Cardiac fibroblast (primary cell): Measurements from ENCODE around the gene POMGNT2.

Source experiments
- DNase-seq, 2 donors: peaks; one replicate each; pipeline versions ENCODE4 v3.0.0 to v3.0.0-alpha.2; 2010; ENCODE audit warnings: low read depth in 2 of 2
- H3K4me3 ChIP-seq, 2 donors: replicated peaks in 1 of 2; 1 replicate in 1 of 2; 2 replicates in 1 of 2; pipeline ENCODE4 v1.5.1; 2011; ENCODE audit warnings: low read depth in 2 of 2, low read length in 2 of 2, mild to moderate bottlenecking in 2 of 2, moderate library complexity in 1 of 2
- TF ChIP-seq, protein P1 (sequence below): IDR thresholded peaks from one replicate; pipeline ENCODE4 v1.5.1; 2011; ENCODE audit warnings: low read depth, mild to moderate bottlenecking, low read length, inconsistent platforms

POMGNT2 gene

DNA sequence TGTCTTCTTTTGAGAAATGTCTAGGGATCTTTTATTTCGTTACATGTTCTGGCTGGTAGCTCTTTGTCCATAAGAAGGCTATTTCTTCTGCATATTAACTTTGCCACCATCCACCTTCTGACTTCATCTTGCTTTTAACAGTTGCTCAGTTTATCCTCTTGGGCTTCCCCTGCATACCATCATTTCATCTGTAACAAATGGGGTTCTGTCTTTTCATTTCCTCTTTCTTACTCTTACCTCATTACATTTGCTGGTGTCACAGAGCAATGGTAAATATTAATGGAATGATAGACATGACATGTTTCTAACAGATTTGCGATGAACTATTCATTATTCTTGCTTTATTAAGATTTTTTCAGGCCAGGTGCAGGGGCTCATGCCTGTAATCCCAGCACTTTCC lies 64.4 kb downstream of the POMGNT2 start:
- no peak overlapping the region for H3K4me3 ChIP-seq
- no peak for DNase-seq
- TF ChIP-seq, protein P1, sequence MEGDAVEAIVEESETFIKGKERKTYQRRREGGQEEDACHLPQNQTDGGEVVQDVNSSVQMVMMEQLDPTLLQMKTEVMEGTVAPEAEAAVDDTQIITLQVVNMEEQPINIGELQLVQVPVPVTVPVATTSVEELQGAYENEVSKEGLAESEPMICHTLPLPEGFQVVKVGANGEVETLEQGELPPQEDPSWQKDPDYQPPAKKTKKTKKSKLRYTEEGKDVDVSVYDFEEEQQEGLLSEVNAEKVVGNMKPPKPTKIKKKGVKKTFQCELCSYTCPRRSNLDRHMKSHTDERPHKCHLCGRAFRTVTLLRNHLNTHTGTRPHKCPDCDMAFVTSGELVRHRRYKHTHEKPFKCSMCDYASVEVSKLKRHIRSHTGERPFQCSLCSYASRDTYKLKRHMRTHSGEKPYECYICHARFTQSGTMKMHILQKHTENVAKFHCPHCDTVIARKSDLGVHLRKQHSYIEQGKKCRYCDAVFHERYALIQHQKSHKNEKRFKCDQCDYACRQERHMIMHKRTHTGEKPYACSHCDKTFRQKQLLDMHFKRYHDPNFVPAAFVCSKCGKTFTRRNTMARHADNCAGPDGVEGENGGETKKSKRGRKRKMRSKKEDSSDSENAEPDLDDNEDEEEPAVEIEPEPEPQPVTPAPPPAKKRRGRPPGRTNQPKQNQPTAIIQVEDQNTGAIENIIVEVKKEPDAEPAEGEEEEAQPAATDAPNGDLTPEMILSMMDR: no peak

GRCh38 chr3:43038010-43038409 lies 67.9 kb downstream of the POMGNT2 start:
- H3K4me3 ChIP-seq: no peak overlapping the region
- TF ChIP-seq, protein P1: no peak
- no peak for DNase-seq

DNA sequence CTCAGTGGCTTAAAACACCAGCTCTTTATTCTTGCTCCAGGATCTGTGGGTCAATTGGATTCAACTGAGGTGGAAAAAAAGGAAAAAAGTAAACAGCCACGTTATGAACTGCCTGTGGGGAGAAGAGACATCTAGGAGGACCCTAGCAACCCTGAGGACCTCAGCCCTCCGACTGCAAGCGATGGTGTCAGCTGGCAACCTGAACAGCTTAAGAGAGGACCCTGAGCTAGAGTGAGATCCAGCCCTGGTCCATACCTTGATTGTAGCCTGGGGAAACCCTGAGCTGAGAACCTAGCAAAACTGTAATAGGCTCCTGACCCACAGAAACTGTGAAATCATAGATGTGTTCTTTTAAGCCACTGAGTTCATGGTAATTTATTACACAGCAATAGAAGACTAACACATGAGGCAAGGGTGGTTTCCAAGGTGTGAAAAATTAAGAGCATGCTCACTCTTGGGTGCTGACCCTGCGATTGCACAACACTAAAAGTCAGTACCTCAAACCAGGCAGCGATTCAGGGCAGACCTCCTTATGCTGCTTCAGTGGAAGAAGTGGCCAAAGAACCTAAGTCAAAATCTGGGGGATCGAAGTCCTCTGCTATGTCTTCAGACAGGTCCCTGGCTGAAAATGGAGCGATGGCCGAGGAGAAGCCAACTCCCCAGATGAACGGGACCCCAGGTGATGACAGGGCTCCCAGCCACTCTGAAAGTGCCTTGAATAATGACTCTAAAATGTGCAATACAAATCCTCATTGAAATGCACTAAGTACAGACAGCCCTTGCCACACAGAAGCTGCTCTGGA lies 69.1 kb downstream of the POMGNT2 start:
- TF ChIP-seq, protein P1: no peak
- no peak for DNase-seq
- H3K4me3 ChIP-seq: no peak overlapping the region

- H3K4me3 ChIP-seq: no peak overlapping the region
- DNase-seq: no peak
- TF ChIP-seq, protein P1: no peak
These were observed 70.0 kb downstream of the POMGNT2 start for GRCh38 chr3:43035801-43036365.

DNA sequence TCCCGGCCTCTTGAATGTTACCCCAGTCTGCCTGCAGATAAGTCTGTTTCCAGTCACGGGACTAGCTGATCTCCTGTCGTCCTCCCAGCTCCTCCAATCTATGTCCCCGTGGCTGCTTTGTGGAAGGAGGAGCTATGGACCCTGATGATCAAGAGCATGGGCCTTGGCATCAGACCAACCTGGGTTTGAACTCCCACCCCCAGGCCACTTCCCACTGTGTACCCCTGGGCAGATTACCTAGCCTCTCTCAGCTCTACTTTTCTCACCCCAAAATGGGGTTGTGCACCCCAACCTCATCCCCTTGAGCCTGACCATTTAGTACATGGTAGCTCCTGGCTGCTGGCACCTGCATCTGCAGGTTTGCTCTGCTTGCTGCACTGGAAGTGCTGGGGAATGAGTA lies 71.0 kb downstream of the POMGNT2 start:
- DNase-seq: no peak
- TF ChIP-seq, protein P1: no peak
- H3K4me3 ChIP-seq: no peak overlapping the region

DNA sequence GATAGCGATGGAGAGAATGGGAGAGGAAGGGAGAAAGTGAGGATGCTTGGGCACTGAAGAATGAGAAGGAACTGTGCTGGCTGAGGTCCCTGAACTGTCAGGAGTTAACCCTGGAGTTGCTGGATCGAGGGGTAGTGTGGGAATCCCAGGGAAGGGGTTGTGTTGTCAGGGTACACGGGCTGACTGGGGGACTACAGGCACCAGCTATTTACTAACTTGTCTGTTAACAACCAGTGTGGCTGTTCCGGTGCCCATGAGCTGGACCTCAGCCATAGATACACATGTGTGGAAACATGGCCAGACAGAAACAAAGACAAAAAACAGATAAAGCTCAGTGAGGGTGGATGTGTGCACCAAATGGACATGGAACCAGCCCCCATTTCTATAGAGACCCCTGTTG lies 71.7 kb downstream of the POMGNT2 start:
- H3K4me3 ChIP-seq: no peak overlapping the region
- DNase-seq: no peak
- TF ChIP-seq, protein P1: no peak
